ENCODE data around the gene PLAC1. TPM values are rescaled to one million over a fixed set of nuclear protein-coding genes. Genes with fewer than 3 reads are reported as not detected.

The PLAC1 gene
- total and polyA plus RNA-seq, 2 of the 4 experiments (the other 2 are of a cell fraction) = 0.36 to 0.74 TPM

DNA sequence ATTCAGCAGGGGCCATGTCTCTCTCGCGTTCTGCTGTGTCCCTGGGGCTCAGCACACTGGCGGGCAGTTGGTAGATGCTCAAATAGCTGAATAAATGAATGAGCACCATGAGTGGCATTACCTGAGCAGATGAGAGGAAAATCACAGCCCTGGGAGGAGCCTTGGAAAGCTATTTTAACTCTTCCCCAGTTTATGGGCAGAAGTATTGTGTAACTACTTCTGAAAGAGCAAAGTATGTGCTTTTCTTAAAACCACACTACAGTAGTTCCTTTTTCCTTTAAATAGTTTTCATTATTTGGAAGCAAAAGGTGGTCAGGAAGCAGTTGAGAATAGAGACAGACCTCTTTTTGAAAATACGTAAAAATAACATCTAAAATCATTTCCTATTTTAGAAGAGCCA lies 3.0 kb upstream of the PLAC1 start:
- no peaks in the 10 kb centered on the region for H4K20me1 ChIP-seq (ENCODE audit: insufficient read depth, low read length)
- no peak overlapping the region for H2AK9ac ChIP-seq (replicated peaks; ENCODE audit: low read depth, low read length, poor library complexity)
- dilution Hi-C loops (cut with HindIII; ENCODE audit: low sequenced_read_pairs, unreplicated experiment) (no loop called here), in situ Hi-C loops (cut with MboI; ENCODE audit: low sequenced_read_pairs) (no loop called here), intact Hi-C loops (cut with micrococcal nuclease) (no loop called here)
- H3K4ac ChIP-seq (ENCODE audit: low read depth, low read length) = 0 out of 2 replicates have a peak overlapping the region, but pooled peaks have one; percentile 35
- H3K18ac ChIP-seq (ENCODE audit: low read depth, low read length) = no peak overlapping the region
- ATAC-seq (ENCODE audit: low read depth) (no peak; the same call in 1 of the 2 replicates), DNase-seq (no peak)
- TF ChIP-seq BHLHE40 (IDR thresholded peaks at IDR 0.05; ENCODE audit: low read depth, low read length) (no peak), CEBPB (IDR thresholded peaks at IDR 0.05; ENCODE audit: low read depth, low read length) (peak; percentile 42; the same call in 1 of the 2 replicates)
- no peak overlapping the region for H4K8ac ChIP-seq (ENCODE audit: low read depth in 2 of 2, low read length in 2 of 2)
- H2AK5ac ChIP-seq (ENCODE audit: low read depth, low read length) = no peak overlapping the region
- no peaks in the 10 kb centered on the region for H3K9me3 ChIP-seq (ENCODE audit: control insufficient read depth, insufficient read depth, low read length)
- H3K9me1 ChIP-seq (ENCODE audit: insufficient read depth, low read length) = peaks cover 2% of the 10 kb centered on the region; the same call in 1 of the 2 replicates
- H2AFZ ChIP-seq (replicated peaks; ENCODE audit: low read length, poor library complexity) = no peak overlapping the region
- peak overlapping the region; percentile 42; the same call in 1 of the 2 replicates for H2BK20ac ChIP-seq (ENCODE audit: low read depth, low read length)
- 0 out of 3 replicates have a peak overlapping the region, but pooled peaks have one; percentile 34 for H2BK15ac ChIP-seq (ENCODE audit: low read depth, low read length)
- H3K27ac ChIP-seq (ENCODE audit: insufficient read depth, low read length) = no peak overlapping the region
- no peak overlapping the region for H3K56ac ChIP-seq (ENCODE audit: extremely low read depth, insufficient read depth, low read length)
- no peak overlapping the region for H3K23ac ChIP-seq (ENCODE audit: low read depth, low read length)
- H3K4me1 ChIP-seq (ENCODE audit: control insufficient read depth, insufficient read depth, low read length) = peaks cover 11% of the 10 kb centered on the region; the same call in 1 of the 2 replicates
- H3K9ac ChIP-seq (ENCODE audit: low read depth, low read length) = no peak overlapping the region
- no peak overlapping the region for H4K5ac ChIP-seq (ENCODE audit: low read depth, low read length)
- no peak overlapping the region for H2BK5ac ChIP-seq (ENCODE audit: low read depth, low read length, poor library complexity, severe bottlenecking)
- CTCF ChIA-PET = interaction anchor here (0.5 kb wide), 1 partner anchor 87 kb away, joined by 3 read pairs; no protein-coding TSS in a partner anchor
- no peak overlapping the region for H3K4me3 ChIP-seq (ENCODE audit: insufficient read depth, low read depth, low read length)
- no peak overlapping the region for H3K4me2 ChIP-seq (ENCODE audit: low read depth, low read length)
- peak overlapping the region; percentile 42; the same call in 1 of the 2 replicates for H2BK120ac ChIP-seq (ENCODE audit: low read depth, low read length)
- BruUV-seq (replicated peaks) = no TSS peak
- H3K27me3 ChIP-seq (ENCODE audit: control insufficient read depth, insufficient read depth, low read length) = no peaks in the 10 kb centered on the region
- POLR2A ChIA-PET (ENCODE audit: unreplicated experiment) = no interaction called here
- no peaks in the 10 kb centered on the region for H3K79me1 ChIP-seq (ENCODE audit: low read depth in 1 of 2, low read length in 2 of 2)
- WGBS, 2 experiments (ENCODE audit: extremely low coverage in 2 of 2, insufficient read length in 1 of 2) = no CpG with 5 or more reads among the region's 4 CpGs
- H3K36me3 ChIP-seq (ENCODE audit: control insufficient read depth, insufficient read depth, low read length) = no peaks in the 10 kb centered on the region
- H4K91ac ChIP-seq (ENCODE audit: insufficient read depth, low read depth, low read length) = no peak overlapping the region
- H3K14ac ChIP-seq (replicated peaks; ENCODE audit: low read depth, low read length) = no peak overlapping the region

Data from IMR-90 (cell line).